Measurements from ENCODE around the gene PTPRM.

PTPRM gene

GRCh38 chr18:8217051-8217564, 650.0 kb downstream of the PTPRM start (continued):
- TF ChIP-seq ATF2 (tag by site-specific recombination; IDR thresholded peaks at IDR 0.05; ENCODE audit: low read depth), result no peak
- TF ChIP-seq ZFP41 (tag by site-specific recombination; IDR thresholded peaks at IDR 0.05; ENCODE audit: borderline replicate concordance), result no peak
- TF ChIP-seq RBAK (tag by site-specific recombination; IDR thresholded peaks at IDR 0.05), result no peak

GRCh38 chr18:8218197-8218596, 651.1 kb downstream of the PTPRM start:
- no peak overlapping the region for H3K4me3 ChIP-seq (ENCODE audit: low read depth, low read length)

GRCh38 chr18:8221452-8221851, 654.3 kb downstream of the PTPRM start:
- no peaks in the 10 kb centered on the region for H3K4me1 ChIP-seq (ENCODE audit: control insufficient read depth, insufficient read depth, low read length)
- no peak overlapping the region for H3K4me3 ChIP-seq (ENCODE audit: low read depth, low read length)
- POLR2A ChIA-PET, result no interaction called here
- TF ChIP-seq ZNF792 (tag by site-specific recombination; IDR thresholded peaks at IDR 0.05) (no peak), ZNF311 (tag by site-specific recombination; IDR thresholded peaks at IDR 0.05; ENCODE audit: borderline replicate concordance) (no peak), ZNF843 (tag by site-specific recombination; IDR thresholded peaks at IDR 0.05) (no peak), ZBTB26 (tag by site-specific recombination; optimal IDR thresholded peaks at IDR 0.05) (no peak), SP2 (tag by site-specific recombination; IDR thresholded peaks at IDR 0.05) (no peak), IKZF3 (tag by site-specific recombination; IDR thresholded peaks at IDR 0.05) (no peak), ZNF146 (tag by site-specific recombination; IDR thresholded peaks at IDR 0.05) (no peak), BCL11A (tag by site-specific recombination; IDR thresholded peaks at IDR 0.05; ENCODE audit: low read depth) (no peak), ZNF768 (tag by site-specific recombination; IDR thresholded peaks at IDR 0.05) (no peak), ZSCAN5A (tag by site-specific recombination; IDR thresholded peaks at IDR 0.05) (no peak)
- H3K9me3 ChIP-seq (ENCODE audit: control insufficient read depth, insufficient read depth, low read depth, low read length), result no peaks in the 10 kb centered on the region
- H3K27ac ChIP-seq (ENCODE audit: extremely low read depth, low read depth, low read length), result no peak overlapping the region
- CTCF ChIA-PET, result no interaction called here
- no peaks in the 10 kb centered on the region for H3K36me3 ChIP-seq (ENCODE audit: control insufficient read depth in 2 of 2, insufficient read depth in 1 of 2, low read length in 2 of 2)

More at GRCh38 chr18:8218197-8218596, 651.1 kb downstream of the PTPRM start:
- no peak for TF ChIP-seq ZNF433 (tag by site-specific recombination; IDR thresholded peaks at IDR 0.05; ENCODE audit: low read depth)
- TF ChIP-seq ZNF132 (tag by site-specific recombination; IDR thresholded peaks at IDR 0.05; ENCODE audit: borderline replicate concordance), result no peak
- no peak for TF ChIP-seq ZSCAN23 (tag by site-specific recombination; IDR thresholded peaks at IDR 0.05)
- no peak for TF ChIP-seq KLF1 (tag by site-specific recombination; IDR thresholded peaks at IDR 0.05)
- TF ChIP-seq BCL6B (tag by site-specific recombination; IDR thresholded peaks at IDR 0.05), result no peak
- TF ChIP-seq RBAK (tag by site-specific recombination; IDR thresholded peaks at IDR 0.05), result no peak
- TF ChIP-seq ZNF677 (tag by site-specific recombination; IDR thresholded peaks at IDR 0.05), result no peak
- no peak for TF ChIP-seq INSM2 (tag by site-specific recombination; IDR thresholded peaks at IDR 0.05)
- TF ChIP-seq ZNF473 (tag by site-specific recombination; IDR thresholded peaks at IDR 0.05), result no peak
- no peak for TF ChIP-seq ZNF292 (tag by site-specific recombination; IDR thresholded peaks at IDR 0.05; ENCODE audit: borderline replicate concordance, low read depth)
- no peak for TF ChIP-seq ZNF660 (tag by site-specific recombination; IDR thresholded peaks at IDR 0.05)
- no peak for TF ChIP-seq ZNF626 (tag by site-specific recombination; IDR thresholded peaks at IDR 0.05)
- TF ChIP-seq YY2 (tag by site-specific recombination; IDR thresholded peaks at IDR 0.05), result no peak
- no peak for TF ChIP-seq ZSCAN16 (tag by site-specific recombination; IDR thresholded peaks at IDR 0.05)
- TF ChIP-seq ZNF585B (tag by site-specific recombination; IDR thresholded peaks at IDR 0.05), result no peak
- H3K36me3 ChIP-seq (ENCODE audit: control insufficient read depth in 2 of 2, insufficient read depth in 1 of 2, low read length in 2 of 2), result no peaks in the 10 kb centered on the region
- H3K4me1 ChIP-seq (ENCODE audit: control insufficient read depth, insufficient read depth, low read length), result peaks cover 2% of the 10 kb centered on the region; the same call in 1 of the 2 replicates
- POLR2A ChIA-PET, result no interaction called here
- H3K27ac ChIP-seq (ENCODE audit: extremely low read depth, low read depth, low read length), result no peak overlapping the region
- no peaks in the 10 kb centered on the region for H3K9me3 ChIP-seq (ENCODE audit: control insufficient read depth, insufficient read depth, low read depth, low read length)
- CTCF ChIA-PET, result no interaction called here

Data from HEK293 (cell line).